Liver (tissue), 10 donors: ENCODE results near the gene SORBS2. TPM values are rescaled to one million over a fixed set of nuclear protein-coding genes. Genes with fewer than 3 reads are reported as not detected.

ENCODE experiments used
- DNase-seq: peaks from one replicate; pipeline ENCODE4 v3.0.0-alpha.2; 2017; ENCODE audit warnings: low spot score
- H3K27ac ChIP-seq, 2 donors: one replicate each; pipeline ENCODE4 v1.7.0; 2013; ENCODE audit warnings: inconsistent platforms in 2 of 2, low read length in 2 of 2, control low read depth in 1 of 2, low read depth in 1 of 2, mild to moderate bottlenecking in 1 of 2
- H3K27me3 ChIP-seq, 4 donors: one replicate each; pipeline versions ENCODE4 v1.6.1 to v1.7.0; 2013; ENCODE audit warnings: low read length in 3 of 4, inconsistent platforms in 1 of 4, mild to moderate bottlenecking in 1 of 4, moderate library complexity in 1 of 4; ENCODE audit not compliant: control insufficient read depth in 4 of 4, insufficient read depth in 4 of 4
- H3K36me3 ChIP-seq, 4 donors: one replicate each; pipeline versions ENCODE4 v1.6.1 to v1.7.0; 2013; ENCODE audit warnings: low read length in 3 of 4, mild to moderate bottlenecking in 3 of 4, low read depth in 1 of 4, moderate library complexity in 1 of 4; ENCODE audit not compliant: control insufficient read depth in 4 of 4, insufficient read depth in 3 of 4
- H3K4me1 ChIP-seq, 4 donors: one replicate each; pipeline versions ENCODE4 v1.6.1 to v1.7.0; 2013; ENCODE audit warnings: low read length in 3 of 4, mild to moderate bottlenecking in 3 of 4, moderate library complexity in 1 of 4; ENCODE audit not compliant: control insufficient read depth in 4 of 4, insufficient read depth in 4 of 4
- H3K4me3 ChIP-seq, 3 donors: one replicate each; pipeline versions ENCODE4 v1.6.1 to v1.7.0; 2013; ENCODE audit warnings: low read length in 3 of 3, control low read depth in 1 of 3, low read depth in 1 of 3, mild to moderate bottlenecking in 1 of 3
- H3K9ac ChIP-seq, 2 donors: one replicate each; pipeline ENCODE4 v1.7.0; 2013; ENCODE audit warnings: low read length in 2 of 2, mild to moderate bottlenecking in 2 of 2, moderate library complexity in 2 of 2, control low read depth in 1 of 2, low read depth in 1 of 2
- H3K9me3 ChIP-seq, 4 donors: one replicate each; pipeline versions ENCODE4 v1.6.1 to v1.7.0; 2013; ENCODE audit warnings: low read length in 3 of 4; ENCODE audit not compliant: control insufficient read depth in 4 of 4
- ATF3 ChIP-seq: IDR thresholded peaks from 2 replicates; pipeline ENCODE4 v1.6.1; 2016; ENCODE audit warnings: antibody characterized with exemption
- YY1 ChIP-seq: IDR thresholded peaks from 2 replicates; pipeline ENCODE4 v1.6.1; 2016; ENCODE audit warnings: antibody characterized with exemption, mild to moderate bottlenecking
- WGBS: extraction: QIAGEN DNeasy Blood & Tissue Kit; methylation state at CpG from one replicate; pipeline ENCODE4 v1.1.7; 2013; 5-methylcytosine and 5-hydroxymethylcytosine counted together
- polyA plus RNA-seq, 2 donors: library from polyadenylated mRNA; stranded (reverse) in 1 of 2; unstranded in 1 of 2; fragments of 200-250 nt in 1 of 2; fragments of >200 nt in 1 of 2; fragmentation: Nextera tagmentation in 1 of 2; extraction: Ambion mirVana in 1 of 2; gene quantifications; one replicate each; pipeline versions ENCODE4 v1.2.1 to v1.2.3, GENCODE V29; 2013 to 2015
- small RNA-seq: library from RNA; depleted of rRNA; stranded (forward); fragments of <200 nt; gene quantifications from one replicate; pipeline ENCODE3, GENCODE V24; 2014
- total RNA-seq, 2 donors: library from RNA; depleted of rRNA; stranded (reverse); fragments of >200 nt; gene quantifications; one replicate each; pipeline ENCODE4 v1.2.3, GENCODE V29; 2014
- TF ChIP-seq, protein P1 (sequence below): fragments of 150-350 bp; IDR thresholded peaks from 2 replicates; pipeline ENCODE4 v1.5.1; 2017; ENCODE audit warnings: improper control_type of control experiment, low read depth, low read length; ENCODE audit not compliant: missing input control
- TF ChIP-seq, protein P2 (sequence below): IDR thresholded peaks from 2 replicates; pipeline ENCODE4 v1.6.1; 2016; ENCODE audit warnings: antibody characterized with exemption, mild to moderate bottlenecking
- donor health status: healthy.
- donor health status: healthy.
- donor health status: healthy.
- donor health status: healthy.
- donor health status: healthy.

The SORBS2 gene
- total and polyA plus RNA-seq, 4 donors: 23.3 to 136 (median 59.6) TPM

DNA sequence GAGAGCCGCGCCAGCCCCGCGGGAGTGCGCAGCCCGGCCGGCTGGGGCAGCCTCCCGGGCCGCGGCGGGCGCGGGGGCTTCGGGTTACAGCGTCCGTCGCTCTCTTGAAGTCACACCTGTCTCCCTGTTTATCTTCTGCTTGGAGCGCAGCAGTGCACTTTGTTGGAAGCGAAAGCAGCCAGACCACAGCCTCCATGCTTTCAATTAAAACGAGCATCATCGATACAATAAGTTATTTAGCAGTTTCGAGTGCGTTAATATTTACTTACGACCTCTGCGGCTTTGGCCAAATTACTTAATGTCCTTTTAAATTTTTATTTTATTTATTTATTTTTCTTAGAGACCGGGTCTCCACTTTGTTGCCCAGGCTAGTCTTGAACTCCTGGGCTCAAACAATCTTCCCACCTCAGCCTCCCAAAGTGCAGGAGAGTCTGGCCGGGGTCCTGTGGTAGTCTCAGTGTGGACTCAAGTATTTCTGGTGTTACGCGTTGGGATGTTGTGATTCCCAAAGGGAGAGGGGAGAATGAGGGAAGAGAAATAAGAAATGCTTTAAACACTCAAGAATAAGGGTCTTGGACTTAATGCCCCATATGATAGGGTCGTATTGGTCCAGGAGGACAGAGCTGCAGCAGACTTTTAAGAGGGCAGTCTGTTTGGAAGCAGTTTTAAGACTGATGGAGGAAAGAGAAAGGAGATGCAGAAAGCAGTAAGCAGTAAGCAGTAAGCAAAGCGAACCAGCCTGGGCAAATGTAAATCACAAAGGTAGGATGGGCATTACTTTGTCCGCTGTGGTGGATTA lies 276.2 kb downstream of the SORBS2 start:
- Histone ChIP-seq H3K27ac (no peak overlapping the region), H3K27me3 (peaks cover 0 to 6% (median 0%) of the 10 kb centered on the region in 4 donors), H3K9me3 (no peaks in the 10 kb centered on the region), H3K4me3 (peak overlapping the region in 2 of 3 donors; percentile 46 to 63), H3K9ac (peak overlapping the region; percentile 36 to 87), H3K36me3 (no peaks in the 10 kb centered on the region), H3K4me1 (peaks cover 3 to 16% (median 7%) of the 10 kb centered on the region in 4 donors)
- WGBS: 12% methylated on average over 32 of the region's 32 CpGs
- DNase-seq: no peak
- TF ChIP-seq ATF3 (no peak), YY1 (no peak)
- TF ChIP-seq, protein P1, sequence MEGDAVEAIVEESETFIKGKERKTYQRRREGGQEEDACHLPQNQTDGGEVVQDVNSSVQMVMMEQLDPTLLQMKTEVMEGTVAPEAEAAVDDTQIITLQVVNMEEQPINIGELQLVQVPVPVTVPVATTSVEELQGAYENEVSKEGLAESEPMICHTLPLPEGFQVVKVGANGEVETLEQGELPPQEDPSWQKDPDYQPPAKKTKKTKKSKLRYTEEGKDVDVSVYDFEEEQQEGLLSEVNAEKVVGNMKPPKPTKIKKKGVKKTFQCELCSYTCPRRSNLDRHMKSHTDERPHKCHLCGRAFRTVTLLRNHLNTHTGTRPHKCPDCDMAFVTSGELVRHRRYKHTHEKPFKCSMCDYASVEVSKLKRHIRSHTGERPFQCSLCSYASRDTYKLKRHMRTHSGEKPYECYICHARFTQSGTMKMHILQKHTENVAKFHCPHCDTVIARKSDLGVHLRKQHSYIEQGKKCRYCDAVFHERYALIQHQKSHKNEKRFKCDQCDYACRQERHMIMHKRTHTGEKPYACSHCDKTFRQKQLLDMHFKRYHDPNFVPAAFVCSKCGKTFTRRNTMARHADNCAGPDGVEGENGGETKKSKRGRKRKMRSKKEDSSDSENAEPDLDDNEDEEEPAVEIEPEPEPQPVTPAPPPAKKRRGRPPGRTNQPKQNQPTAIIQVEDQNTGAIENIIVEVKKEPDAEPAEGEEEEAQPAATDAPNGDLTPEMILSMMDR: no peak
- TF ChIP-seq, protein P2, sequence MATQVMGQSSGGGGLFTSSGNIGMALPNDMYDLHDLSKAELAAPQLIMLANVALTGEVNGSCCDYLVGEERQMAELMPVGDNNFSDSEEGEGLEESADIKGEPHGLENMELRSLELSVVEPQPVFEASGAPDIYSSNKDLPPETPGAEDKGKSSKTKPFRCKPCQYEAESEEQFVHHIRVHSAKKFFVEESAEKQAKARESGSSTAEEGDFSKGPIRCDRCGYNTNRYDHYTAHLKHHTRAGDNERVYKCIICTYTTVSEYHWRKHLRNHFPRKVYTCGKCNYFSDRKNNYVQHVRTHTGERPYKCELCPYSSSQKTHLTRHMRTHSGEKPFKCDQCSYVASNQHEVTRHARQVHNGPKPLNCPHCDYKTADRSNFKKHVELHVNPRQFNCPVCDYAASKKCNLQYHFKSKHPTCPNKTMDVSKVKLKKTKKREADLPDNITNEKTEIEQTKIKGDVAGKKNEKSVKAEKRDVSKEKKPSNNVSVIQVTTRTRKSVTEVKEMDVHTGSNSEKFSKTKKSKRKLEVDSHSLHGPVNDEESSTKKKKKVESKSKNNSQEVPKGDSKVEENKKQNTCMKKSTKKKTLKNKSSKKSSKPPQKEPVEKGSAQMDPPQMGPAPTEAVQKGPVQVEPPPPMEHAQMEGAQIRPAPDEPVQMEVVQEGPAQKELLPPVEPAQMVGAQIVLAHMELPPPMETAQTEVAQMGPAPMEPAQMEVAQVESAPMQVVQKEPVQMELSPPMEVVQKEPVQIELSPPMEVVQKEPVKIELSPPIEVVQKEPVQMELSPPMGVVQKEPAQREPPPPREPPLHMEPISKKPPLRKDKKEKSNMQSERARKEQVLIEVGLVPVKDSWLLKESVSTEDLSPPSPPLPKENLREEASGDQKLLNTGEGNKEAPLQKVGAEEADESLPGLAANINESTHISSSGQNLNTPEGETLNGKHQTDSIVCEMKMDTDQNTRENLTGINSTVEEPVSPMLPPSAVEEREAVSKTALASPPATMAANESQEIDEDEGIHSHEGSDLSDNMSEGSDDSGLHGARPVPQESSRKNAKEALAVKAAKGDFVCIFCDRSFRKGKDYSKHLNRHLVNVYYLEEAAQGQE: no peak

Small RNA genes lying within 50 kb of the gene (small RNA-seq; reads per million reads assigned to genes)
- gene RF00019: not detected
